Frontal cortex (tissue), 4 donors: ENCODE results near the gene PLXNC1. TPM values are rescaled to one million over a fixed set of nuclear protein-coding genes. Genes with fewer than 3 reads are reported as not detected.

ENCODE experiments used
- DNase-seq, 2 donors: peaks; one replicate each; pipeline ENCODE4 v3.0.0; 2012; ENCODE audit warnings: low spot score in 2 of 2
- FAIRE-seq: peaks from 2 replicates; lab custom pipeline; 2012; peaks lifted over from hg19 to GRCh38; lab: Jason Lieb, UNC
- total RNA-seq: library from RNA; depleted of rRNA; stranded (reverse); fragments of >200 nt; gene quantifications from one replicate; pipeline ENCODE4 v1.2.3, GENCODE V29; 2014
- donor health status: control.
- donor health status: control.
- donor health status: control.

PLXNC1 gene
- total RNA-seq, 1 donor from 2014 or later = 81.1 TPM

DNA sequence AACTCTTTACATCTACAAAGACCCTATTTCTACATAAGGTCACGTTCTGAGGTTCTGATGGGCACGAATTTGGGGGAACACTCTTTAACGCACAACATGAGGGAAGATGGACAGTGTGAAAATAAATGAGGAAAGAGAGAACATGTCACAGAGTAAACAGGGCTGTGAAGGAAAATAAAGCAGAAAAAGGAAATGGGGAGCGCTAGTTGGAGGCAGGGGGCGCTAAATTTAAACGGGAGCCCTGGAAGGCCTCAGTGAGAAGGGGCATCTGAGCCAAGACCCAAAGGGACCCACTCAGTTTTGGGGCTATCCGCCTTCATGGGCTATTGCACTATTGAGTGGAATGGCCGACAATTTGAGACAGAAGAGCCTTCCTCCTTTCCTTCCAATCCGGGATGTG is 50.5 kb downstream of the PLXNC1 start:
- FAIRE-seq (no peak), DNase-seq (no peak)

DNA sequence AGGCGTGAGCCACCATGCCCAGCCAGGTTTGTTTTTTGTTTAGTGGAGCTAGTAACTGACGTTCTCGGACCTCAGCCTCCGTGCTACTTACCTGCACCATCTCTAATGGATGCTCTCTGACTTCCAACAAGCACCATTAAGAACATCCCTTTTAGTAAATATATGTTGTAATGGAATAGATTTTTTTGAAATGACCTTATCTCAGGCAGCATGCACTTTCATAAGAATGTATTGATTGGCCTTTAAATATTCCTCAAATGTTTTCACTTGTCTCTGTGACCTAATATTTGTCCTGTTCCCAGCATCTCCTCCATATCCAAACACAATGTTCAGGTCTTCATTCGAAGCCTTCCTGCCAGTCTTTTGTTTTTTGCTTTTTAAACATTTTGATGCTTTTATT is 51.7 kb downstream of the PLXNC1 start:
- FAIRE-seq (no peak), DNase-seq (no peak)

DNA sequence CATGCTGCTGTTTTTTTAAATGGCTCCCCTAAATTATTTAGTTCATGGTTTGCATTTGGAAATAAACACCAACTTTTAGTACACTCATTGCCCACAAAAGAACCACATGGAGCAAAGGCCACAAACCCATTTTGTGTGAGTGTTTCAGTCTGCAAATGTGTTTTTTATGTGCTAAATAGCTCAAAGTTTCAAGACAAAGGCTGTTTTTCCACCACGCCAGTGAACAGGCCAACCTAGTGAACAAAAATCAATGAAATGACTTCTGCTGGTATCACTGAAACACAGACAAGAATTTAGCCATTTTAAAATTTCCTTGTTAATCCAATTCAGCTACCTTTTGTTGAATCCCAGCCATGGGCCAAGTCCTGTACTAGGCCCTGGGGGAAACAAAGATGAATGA is 52.3 kb downstream of the PLXNC1 start:
- FAIRE-seq = no peak
- no peak for DNase-seq

DNA sequence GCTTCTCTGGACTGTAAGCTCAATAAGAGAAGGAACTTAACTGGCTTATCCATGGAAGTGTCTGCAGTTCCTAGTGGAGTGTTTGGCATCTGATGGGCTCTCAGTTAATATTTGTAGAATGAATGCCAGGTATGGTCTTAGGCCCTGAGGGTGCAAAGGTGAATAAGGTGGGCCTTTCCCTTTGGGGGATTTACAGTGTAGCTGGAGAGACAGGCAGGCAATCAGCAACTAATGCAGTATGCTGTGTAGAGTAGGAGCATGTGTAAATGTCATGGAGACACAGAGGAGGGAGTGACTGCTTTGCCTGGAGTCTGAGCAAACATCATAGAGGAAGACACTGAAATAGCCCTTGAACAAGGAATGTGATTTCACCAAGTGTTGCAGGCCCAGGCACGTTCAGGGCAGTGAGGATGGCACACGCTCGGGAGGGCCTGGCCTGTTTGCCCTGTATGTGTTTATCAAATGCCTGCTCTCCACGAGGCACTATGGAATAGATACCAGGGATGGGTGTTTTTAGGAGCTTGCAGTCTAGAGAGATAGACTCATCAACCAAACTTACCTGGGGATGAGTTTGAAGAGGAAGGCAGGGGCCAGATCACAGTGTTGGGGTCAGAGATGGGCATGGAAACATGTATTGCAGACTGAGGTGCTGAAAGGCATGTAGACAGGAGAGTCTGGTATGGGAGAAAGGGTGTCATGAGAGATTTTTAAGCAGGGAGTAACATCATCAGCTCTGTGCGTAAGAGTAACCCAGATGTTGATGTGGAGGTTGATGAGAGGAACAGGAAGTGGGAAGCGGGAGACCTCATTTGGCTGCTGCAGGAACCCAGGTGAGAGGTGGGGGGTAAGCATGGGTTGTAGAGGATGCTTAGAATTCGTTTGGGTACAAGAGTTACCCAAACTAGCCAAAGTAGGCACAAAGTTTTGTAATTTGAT is 54.1 kb downstream of the PLXNC1 start:
- DNase-seq (no peak), FAIRE-seq (no peak)

DNA sequence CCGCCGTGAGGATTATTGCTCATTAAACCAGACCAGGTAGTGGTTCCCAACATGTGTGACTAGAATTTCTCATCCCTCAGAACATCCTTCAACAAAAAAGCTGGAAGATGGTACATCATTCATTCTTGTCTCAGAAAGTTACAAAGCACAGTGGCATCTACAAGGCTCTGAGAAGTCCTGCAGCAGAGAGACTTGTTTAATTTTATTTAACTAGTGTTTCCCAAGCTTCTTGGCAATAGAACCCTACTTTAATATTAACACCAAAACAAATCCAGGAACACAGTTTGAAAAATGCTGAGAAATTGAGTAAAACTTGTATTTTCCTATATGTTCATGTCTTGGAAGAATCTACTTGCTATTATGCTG is 54.8 kb downstream of the PLXNC1 start:
- FAIRE-seq (no peak), DNase-seq (no peak)

DNA sequence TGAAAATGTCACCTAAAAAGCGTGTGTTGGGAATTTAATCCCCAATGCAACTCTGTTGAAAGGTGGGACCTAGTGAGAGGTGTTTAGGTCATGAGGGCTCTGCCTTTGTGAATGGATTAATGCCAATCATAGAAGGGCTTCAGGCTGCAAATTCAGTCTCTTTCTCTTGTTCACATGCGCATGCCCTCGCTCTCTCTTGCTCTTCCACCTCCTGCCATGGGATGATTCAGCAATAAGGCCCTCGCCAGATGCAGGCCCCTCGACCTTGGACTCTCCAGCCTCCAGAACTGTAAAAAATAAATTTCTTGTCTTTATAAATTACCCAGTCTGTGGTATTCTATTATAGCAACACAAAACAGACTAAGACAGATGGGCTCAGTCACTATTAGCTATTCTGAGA is 55.4 kb downstream of the PLXNC1 start:
- DNase-seq = no peak
- FAIRE-seq = no peak

DNA sequence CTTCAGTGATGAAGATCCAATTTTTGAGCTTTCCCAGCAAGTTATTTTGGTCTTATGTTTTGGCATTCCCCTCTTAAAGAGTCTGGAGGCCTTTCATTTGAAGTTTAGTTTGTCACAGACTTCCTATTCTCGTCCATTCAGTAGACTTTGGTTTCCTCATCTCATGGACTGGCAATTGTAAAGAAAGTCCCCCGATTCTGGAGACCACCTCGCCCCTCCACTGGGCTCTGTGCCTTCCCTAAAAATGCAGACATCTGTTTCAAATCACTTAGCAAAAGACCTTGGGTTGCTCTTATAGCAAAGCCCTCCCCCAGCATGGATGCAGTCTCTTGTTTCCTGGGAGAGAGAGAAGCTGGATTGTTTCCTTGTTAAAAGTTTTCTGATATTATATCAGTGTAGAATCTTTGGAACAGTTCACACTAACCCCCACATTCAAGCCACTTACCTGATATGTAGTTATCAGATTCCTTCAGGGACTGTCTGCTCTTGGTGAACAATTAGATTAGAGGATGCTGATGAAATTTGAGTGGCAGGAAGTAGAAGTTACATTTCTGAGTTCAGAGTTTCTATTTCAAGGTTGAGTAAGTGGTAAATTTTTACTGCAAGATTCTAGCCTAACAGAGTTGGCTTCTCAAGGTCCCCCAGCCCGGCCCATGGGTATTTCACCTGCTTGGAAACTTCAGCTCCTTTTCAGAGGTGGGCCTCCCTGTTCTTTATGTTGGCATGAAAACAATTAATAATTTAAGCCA is 56.3 kb downstream of the PLXNC1 start:
- DNase-seq (no peak), FAIRE-seq (no peak)

DNA sequence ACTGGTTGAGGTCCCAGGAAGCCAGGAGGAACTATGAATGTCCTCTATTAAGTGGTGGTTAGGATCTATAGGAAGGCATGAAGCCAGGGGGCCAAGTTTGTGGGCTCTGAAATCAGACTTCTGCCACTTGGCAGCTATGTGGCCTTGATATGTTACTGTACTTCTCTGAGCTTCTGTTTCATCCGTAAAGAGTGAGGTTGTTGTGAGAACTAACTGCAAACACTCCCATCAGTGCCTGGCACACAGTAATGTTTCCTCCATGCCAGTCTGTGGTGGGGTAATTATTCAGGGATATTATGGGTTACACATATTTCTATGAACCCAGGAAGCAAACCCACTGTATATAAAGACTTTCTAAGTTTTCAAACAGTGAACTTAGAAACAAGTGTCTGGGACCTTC is 57.4 kb downstream of the PLXNC1 start:
- FAIRE-seq = no peak
- no peak for DNase-seq

DNA sequence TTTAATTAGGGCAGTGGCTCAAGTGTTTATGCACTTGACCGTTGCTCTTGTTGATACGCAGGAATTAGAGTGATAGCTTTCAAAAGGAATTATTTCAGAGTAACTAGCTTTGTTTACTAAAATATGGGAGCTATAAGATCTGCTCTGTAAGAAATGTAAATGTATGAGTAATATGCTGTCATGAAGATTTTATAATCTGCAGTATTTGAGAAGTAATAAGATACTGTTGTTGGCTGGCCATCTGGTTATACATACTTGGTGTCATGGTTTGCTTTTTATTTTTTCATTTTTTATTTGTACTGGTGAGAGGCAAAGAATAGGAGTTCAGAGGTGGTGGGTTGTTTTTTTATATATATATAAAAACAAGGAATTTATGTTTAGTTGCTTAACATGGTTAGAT is 58.5 kb downstream of the PLXNC1 start:
- FAIRE-seq (no peak), DNase-seq (no peak)

DNA sequence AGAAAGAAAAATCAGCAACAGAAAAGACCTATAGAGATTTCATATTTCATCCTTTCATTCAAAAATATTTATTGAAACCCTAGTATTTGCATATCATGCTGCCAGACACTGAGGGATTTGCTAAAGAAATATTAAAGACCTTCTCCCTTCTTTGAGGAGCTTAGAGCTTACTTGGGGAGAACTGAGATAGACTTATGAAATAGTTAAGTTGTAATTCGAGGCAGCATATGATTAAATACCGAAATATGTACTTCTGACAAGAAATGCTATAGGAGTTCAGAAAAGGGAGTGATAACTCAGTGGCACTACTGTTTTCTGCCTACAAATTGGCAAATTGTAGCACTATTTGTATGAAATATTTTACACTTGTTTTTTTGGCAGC is 59.1 kb downstream of the PLXNC1 start:
- DNase-seq (no peak), FAIRE-seq (no peak)

DNA sequence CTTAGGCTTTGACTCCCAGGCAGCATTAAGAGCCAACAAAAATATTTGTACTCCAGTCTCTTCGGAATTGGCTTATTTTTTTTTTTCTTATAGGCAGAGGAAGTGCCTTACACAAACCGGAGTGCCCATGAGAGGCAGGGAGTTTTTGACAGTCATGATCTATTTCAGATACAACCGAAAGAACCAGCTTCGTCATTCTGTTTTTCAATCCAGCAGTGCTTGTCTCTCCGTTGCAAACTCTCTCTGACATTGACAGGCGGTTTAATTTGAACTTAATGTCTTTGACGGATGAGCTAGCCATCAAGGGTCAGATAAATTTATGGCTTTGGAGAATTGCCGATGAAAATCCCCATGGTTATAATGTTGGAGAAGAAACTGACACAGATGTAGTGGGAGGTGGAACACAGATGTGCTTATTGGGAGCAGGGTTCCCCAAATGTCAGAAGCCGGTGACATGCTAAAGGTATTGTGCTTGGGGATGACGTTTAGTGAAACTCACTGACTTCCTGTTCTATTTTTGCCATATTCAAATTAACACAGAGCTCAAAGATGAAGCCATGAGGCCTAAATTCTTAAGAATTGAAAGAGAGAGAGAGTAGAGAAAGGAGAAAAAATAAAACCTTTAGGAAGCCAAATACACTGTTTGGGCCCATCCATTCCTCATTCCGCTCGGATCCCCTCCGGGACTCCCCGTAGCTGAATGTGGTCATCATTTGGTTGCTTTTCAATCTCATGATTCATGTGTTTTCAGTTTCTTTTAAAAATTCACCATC is 59.7 kb downstream of the PLXNC1 start:
- no peak for DNase-seq
- FAIRE-seq = no peak

DNA sequence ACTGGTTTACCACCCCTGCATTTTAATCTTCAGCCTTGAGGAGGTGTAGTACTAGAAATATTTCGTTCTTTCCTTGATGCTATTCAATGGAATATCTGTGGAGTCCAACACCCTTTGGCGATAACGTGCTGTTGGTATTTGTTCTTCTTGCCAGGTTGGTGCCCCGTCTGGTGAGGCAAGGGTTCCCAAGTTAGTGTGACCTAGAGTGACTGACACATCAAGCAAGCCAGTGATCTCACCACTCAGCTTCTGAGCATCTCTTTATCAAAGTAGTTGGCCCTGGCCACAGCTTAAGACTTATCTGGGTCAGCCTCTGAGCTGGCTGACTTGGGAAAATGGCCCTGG is 60.2 kb downstream of the PLXNC1 start:
- FAIRE-seq (no peak), DNase-seq (no peak)

DNA sequence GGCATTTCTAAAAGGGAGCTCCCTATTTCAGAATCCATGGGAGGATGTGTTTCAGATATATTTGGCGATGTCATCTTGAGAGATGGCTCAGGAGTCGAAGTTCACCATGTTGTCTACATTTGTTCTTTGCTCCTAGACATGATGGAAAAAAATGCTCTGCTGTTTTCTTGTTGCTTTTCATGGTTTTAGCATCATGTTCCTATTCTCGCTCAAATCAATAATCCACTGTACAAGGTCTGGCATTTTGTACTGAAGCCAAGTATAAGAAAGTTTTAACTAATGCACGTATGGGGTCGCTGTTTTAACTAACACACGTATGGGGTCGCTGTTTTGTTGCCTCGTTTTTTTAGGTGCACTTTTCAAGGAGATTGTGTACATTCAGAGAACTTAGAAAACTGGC is 60.9 kb downstream of the PLXNC1 start:
- FAIRE-seq (no peak), DNase-seq (no peak)

DNA sequence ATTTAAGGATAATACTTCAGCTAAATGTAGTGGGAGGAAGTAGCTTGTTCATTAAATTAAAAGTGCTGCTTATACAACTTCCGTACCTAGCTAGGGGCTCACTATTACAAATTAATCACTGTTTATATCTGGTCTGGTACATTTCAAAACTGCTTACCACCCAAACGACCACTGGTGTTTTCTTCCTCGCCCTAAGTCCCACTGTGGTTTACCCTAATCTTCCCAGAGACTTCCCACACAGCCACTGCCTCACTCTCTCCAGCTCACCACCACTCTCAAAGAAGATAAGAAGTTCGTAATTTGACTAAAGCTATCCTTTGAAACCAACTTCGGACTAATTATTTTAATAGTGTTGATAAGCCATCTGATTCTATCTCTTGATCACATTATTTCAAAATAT is 62.6 kb downstream of the PLXNC1 start:
- no peak for DNase-seq
- FAIRE-seq = no peak

DNA sequence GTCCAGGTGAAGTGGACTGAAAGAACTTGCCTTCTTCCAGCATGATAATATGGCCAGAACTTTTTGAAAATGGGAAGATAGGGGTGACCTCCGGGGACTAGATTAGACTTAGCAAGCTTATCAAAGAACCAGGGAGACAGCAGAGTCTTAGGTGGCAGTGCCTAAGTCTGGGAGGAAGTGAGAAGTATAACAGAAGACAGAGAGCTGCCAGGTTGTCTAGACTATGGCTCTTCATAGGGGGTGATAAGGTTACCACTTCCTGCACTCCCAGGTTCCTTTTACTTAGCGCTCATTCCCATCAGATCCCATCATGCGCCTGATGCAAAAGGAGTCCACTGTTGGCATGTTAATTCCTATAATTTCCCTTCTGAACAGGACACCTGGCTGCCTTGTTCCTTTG is 69.9 kb downstream of the PLXNC1 start:
- no peak for FAIRE-seq
- DNase-seq = no peak

DNA sequence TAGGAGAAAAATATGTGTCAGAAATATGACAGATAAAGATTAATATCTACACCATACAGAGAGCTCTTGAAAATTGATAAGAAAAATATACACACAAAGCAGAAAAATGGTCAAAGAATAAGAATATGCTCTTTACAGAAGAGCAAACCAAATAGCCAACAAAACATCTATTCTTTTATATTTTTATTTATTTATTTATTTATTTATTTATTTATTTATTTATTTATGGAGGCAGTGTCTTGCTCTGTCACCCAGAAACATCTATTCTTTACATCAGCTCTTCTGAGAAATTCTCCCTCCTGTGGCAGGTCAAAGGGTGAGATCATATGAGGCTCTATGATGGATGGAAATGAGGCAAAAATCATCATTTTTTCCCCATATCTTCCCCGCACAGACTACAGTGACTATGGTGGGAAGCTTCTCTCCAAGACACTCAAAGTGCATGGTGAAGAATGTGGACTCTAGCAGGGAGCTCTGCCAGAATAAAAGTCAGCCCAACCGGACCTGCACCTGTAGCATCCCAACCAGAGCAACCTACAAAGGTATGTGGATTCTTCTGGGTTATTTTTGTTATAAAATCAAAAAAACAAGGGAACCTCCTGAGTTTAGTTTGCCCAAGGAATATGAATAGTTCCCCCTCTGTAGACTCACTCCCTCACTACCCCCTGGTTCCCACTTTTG is 71.4 kb downstream of the PLXNC1 start:
- no peak for FAIRE-seq
- DNase-seq = no peak

DNA sequence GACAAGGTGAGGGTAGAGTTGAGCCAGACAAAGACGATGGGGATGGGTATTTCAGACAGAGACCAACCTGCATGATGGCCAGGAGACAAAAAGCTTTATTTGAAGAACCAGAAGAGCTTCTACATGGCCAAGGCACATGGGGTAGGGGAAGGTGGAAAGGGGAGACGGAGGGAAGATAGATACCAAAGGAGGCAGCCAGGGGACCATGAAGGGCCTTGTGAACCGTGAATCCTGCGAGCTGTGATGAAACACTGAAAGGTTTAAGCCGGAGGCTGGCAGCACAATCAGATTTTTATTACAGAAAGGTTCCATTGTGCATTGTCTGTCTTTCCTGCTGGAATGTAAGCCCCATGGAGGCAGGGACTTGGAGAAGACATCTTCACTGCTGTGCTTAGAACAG is 72.4 kb downstream of the PLXNC1 start:
- DNase-seq (no peak), FAIRE-seq (no peak)

DNA sequence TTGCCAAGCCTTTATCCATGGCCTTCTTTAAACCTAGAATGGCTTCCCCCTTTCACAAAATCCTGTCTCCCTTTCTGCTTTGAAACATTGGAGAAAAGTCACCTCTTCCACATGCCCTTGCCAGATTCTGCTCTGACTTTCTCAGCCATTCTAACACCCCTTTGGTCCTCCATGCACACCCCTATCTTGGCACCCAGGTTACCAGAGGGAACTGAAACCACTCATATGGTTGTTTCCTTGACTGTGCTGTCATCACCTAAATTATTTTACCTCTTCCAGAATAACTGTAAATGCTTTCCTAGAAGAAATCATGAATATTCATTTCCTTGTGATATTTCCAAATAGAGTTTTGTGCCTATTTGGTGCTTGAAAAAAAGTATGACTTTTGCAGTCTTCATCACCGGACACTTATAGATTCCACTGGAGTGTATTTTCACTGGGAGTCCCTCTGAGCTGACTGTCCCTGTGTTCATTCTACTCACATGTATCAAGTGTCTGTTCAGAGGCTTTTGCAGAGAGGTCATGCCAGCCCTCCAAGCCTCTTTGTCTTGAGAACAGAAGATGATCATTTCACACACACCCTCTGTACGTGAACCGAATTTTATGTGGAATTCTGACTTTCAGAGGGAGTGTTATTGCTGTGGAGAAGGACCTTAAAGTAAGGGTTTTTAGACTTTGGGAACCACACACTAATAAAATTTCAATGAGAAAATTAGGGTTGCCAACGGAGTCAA is 74.1 kb downstream of the PLXNC1 start:
- DNase-seq (no peak), FAIRE-seq (no peak)

DNA sequence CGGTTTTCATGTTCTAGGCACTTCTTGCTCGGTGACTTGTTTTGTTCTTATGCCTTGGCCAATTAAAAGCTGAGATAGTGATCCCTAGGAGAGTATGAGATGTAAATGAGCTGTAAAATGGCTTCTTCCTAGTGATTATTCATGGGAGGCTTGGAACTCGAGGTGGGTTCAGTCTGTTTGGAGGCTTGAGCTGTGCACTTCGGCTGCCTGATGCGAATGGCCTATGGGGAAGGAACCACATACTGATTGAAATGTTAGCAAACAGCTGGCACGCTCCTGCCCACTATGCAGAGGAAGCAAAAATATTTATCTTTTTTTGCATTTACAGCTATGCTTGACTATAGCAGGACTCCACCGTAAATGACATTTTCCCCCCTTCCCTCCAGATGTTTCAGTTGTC is 75.5 kb downstream of the PLXNC1 start:
- DNase-seq = no peak
- FAIRE-seq = no peak

DNA sequence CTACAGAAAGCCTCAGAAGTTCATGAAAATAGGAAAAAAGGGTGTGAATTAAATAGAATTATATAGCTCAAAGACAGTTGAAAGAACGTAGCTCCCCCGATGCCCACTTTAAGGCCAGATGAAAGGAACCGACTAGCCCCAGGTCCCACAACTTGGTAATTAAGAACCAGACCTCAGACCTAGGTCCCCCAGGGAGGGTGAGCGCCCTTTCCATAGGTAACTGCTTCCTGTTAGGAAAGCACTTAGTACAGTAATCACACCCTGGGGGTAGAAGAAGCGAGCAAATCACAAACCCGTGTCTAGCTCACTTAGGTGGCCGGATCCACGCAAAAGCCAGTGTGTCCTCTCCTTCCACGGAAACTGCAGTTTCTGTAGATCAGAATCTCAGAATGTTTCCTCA is 77.1 kb downstream of the PLXNC1 start:
- DNase-seq (no peak), FAIRE-seq (no peak)
